Sigmoid colon (tissue), 3 donors: ENCODE data around the gene CLPSL2.
A peak's percentile ranks its signal among the peaks of the same experiment; 100 is the strongest.

Experiments used
- CTCF ChIP-seq, 4 experiments: fragments of 450-650 bp in 3 of 4; fragments of 200-600 bp in 1 of 4; IDR thresholded peaks; one replicate each; pipeline ENCODE4 v1.5.1; 2016 to 2019; ENCODE audit warnings: antibody characterized with exemption in 4 of 4, mild to moderate bottlenecking in 3 of 4, moderate library complexity in 2 of 4
- POLR2A ChIP-seq, 2 donors: fragments of 450-650 bp; IDR thresholded peaks; one replicate each; pipeline ENCODE4 v1.6.1; 2016; ENCODE audit warnings: antibody characterized with exemption in 2 of 2, mild to moderate bottlenecking in 2 of 2, moderate library complexity in 2 of 2

GRCh38 chr6:35736253-35736894 lies 40.0 kb upstream of the CLPSL2 start:
- TF ChIP-seq CTCF (IDR thresholded peaks at IDR 0.05) = peak in 3 of 4 experiments; percentile 79 to 95 (median 87)
- no peak for TF ChIP-seq POLR2A (IDR thresholded peaks at IDR 0.05)
